Measurements from ENCODE around the gene AKIRIN2. TPM values are rescaled to one million over a fixed set of nuclear protein-coding genes. Genes with fewer than 3 reads are reported as not detected.

The AKIRIN2 gene
- total RNA-seq, 1 donor from 2014 or later, result 34.1 TPM

DNA sequence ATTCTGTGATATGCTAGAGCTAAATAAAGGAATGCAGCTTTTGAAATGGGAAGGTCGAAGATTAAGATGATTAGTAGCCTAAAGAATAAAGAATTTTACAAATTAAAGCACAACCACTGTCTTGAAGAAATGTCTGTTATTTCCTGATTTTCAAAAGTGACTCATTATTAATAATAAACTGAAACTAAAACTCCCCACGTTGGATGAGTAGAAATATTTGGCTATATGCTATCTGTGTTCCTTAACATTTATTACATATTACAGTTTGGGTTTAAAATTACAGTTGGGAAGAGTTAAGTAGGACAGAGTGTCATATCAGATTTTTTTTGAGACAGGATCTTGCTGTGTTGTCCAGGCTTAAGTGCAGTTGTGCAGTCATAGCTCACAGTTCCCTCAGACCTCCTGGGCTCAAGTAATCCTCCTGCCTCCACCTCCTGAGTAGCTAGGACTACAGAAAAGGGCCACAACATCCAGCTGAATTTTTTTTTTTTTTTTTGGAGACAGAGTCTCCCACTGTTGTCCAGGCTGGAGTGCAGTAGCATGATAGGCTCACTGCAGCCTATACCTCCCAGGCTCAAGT lies 47.1 kb downstream of the AKIRIN2 start:
- Histone ChIP-seq H3K36me3 (ENCODE audit: control insufficient read depth, insufficient read depth, low read length) (no peaks in the 10 kb centered on the region), H3K27me3 (ENCODE audit: control insufficient read depth, insufficient read depth, low read length) (no peaks in the 10 kb centered on the region), H3K4me3 (ENCODE audit: low read depth, low read length) (no peak overlapping the region)
- DNase-seq (ENCODE audit: low read depth), result no peak
- TF ChIP-seq, protein P1, sequence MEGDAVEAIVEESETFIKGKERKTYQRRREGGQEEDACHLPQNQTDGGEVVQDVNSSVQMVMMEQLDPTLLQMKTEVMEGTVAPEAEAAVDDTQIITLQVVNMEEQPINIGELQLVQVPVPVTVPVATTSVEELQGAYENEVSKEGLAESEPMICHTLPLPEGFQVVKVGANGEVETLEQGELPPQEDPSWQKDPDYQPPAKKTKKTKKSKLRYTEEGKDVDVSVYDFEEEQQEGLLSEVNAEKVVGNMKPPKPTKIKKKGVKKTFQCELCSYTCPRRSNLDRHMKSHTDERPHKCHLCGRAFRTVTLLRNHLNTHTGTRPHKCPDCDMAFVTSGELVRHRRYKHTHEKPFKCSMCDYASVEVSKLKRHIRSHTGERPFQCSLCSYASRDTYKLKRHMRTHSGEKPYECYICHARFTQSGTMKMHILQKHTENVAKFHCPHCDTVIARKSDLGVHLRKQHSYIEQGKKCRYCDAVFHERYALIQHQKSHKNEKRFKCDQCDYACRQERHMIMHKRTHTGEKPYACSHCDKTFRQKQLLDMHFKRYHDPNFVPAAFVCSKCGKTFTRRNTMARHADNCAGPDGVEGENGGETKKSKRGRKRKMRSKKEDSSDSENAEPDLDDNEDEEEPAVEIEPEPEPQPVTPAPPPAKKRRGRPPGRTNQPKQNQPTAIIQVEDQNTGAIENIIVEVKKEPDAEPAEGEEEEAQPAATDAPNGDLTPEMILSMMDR (IDR thresholded peaks at IDR 0.05; ENCODE audit: insufficient read depth, low read length, poor library complexity, severe bottlenecking), result no peak

DNA sequence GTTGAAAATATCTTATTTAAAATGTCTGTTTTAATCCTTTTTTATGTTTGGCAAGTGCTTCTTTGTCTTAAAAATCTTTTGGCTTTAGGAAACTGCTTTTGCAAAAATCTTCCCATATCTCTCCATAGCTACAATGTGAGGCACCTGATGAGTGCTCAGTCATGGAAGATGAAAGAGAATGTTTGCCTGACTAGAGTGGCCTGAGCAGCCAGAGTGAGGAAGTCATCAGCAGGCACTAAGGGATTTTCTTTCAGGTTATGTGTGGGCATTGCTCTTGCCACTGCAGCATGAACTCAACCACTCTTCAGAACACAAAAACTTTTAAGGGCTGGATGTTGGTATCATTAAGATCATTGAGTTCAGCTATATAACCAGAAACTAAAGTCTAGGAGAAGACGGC lies 47.9 kb downstream of the AKIRIN2 start:
- TF ChIP-seq, protein P1 (IDR thresholded peaks at IDR 0.05; ENCODE audit: insufficient read depth, low read length, poor library complexity, severe bottlenecking), result no peak
- H3K36me3 ChIP-seq (ENCODE audit: control insufficient read depth, insufficient read depth, low read length), result no peaks in the 10 kb centered on the region

DNA sequence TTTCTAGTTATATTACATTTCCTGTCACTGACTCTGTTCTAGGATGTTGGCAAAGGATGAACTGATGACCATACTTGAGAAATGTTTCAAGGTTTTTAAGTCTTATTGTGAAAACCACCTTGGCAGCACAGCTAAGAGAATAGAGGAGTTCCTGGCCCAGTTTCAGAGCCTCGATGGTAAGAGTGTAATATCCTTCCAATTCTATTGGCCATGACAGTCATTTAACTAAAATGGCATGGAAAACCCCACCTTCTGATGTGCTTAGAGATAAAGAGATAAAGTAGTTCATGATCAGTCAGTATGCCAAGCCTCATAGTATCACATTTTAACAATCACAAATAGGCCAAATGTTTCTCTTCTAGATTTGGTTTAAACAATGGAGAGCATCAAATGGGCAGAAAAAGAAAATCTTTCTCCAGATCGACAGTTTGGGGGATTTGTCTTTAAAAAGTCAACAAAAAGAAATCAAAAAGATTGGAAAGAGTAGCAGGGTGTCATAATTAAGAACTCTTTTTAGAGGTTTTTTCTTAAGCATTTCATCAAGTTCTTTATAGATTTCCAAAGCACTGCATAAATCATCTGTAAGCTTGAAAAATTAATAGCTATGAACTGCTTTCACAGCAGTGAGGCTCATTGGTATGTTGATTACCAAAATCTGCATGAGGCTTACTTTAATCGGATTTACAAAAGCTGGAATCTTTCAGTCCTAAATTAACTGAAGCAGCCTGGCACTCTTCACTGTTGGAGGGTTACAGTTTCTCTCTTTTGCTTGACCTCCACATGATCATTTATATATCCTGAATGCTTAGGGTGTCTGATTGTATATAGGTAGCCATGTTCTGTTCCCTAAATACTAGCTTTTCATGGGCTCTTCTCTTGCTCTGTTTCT lies 48.7 kb downstream of the AKIRIN2 start:
- no peaks in the 10 kb centered on the region for H3K27me3 ChIP-seq (ENCODE audit: control insufficient read depth, insufficient read depth, low read length)
- H3K36me3 ChIP-seq (ENCODE audit: control insufficient read depth, insufficient read depth, low read length), result no peaks in the 10 kb centered on the region
- no peak for DNase-seq (ENCODE audit: low read depth)
- TF ChIP-seq, protein P1 (IDR thresholded peaks at IDR 0.05; ENCODE audit: insufficient read depth, low read length, poor library complexity, severe bottlenecking), result no peak
- no peak overlapping the region for H3K4me3 ChIP-seq (ENCODE audit: low read depth, low read length)

More for the DNA sequence above, 47.9 kb downstream of the AKIRIN2 start:
- H3K27me3 ChIP-seq (ENCODE audit: control insufficient read depth, insufficient read depth, low read length), result no peaks in the 10 kb centered on the region
- no peak for DNase-seq (ENCODE audit: low read depth)
- no peak overlapping the region for H3K4me3 ChIP-seq (ENCODE audit: low read depth, low read length)

DNA sequence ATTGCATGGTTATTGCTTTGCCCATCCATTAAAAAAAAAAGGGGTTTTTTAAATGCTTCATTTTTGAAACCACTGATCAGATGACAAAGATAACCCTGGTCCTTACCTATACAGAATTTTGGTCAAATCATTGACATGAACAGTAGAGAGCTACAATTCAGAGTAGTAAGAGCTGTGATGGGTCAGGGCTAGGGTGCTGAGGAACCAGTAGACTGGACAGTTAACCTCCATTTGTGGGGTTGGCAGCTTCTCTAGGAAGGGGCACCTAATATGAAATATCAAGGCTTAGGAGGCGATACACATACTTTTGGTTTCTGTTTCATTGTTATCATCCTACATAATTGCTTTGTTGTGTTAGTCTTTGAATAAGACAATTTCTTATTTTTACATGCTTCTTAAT lies 57.0 kb downstream of the AKIRIN2 start:
- TF ChIP-seq, protein P1 (IDR thresholded peaks at IDR 0.05; ENCODE audit: insufficient read depth, low read length, poor library complexity, severe bottlenecking), result no peak
- no peaks in the 10 kb centered on the region for H3K36me3 ChIP-seq (ENCODE audit: control insufficient read depth, insufficient read depth, low read length)
- no peaks in the 10 kb centered on the region for H3K27me3 ChIP-seq (ENCODE audit: control insufficient read depth, insufficient read depth, low read length)
- DNase-seq (ENCODE audit: low read depth), result no peak
- H3K4me3 ChIP-seq (ENCODE audit: low read depth, low read length), result no peak overlapping the region

DNA sequence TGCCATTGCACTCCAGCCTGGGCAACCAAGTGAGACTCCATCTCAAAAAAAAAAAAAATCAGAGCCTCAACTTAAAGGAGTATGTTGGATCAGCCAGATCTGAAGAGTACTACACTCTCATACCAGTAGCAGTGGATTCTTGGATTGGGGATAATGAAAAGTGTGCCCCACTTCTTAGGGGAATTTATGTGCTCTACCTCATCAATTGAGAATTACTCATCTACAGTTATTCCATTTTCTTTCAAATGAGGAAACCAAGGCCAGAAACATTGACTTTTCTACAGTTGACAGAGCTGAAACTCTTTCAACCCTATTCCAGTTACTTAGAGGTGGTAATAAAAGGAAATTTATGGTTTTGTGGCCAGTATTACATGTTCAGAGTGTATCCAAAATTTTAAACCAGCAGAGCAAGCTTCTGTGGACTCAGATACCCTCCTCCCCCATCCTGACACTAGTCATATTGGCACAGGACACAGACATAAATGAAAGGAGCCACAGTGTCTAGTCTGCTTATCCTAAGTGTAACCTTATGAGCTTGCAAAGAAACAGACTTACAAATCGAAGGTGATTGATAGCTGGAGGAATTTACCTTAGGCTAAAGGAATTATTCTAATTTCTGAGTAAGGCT lies 60.9 kb downstream of the AKIRIN2 start:
- Histone ChIP-seq H3K36me3 (ENCODE audit: control insufficient read depth, insufficient read depth, low read length) (no peaks in the 10 kb centered on the region), H3K27me3 (ENCODE audit: control insufficient read depth, insufficient read depth, low read length) (no peaks in the 10 kb centered on the region), H3K4me3 (ENCODE audit: low read depth, low read length) (no peak overlapping the region)
- TF ChIP-seq, protein P1 (IDR thresholded peaks at IDR 0.05; ENCODE audit: insufficient read depth, low read length, poor library complexity, severe bottlenecking), result no peak
- DNase-seq (ENCODE audit: low read depth), result no peak

All from kidney epithelial cell (primary cell).